Dermis blood vessel endothelial cell (primary cell): ENCODE measurements around the gene AIPL1. TPM values are rescaled to one million over a fixed set of nuclear protein-coding genes. Genes with fewer than 3 reads are reported as not detected.

Experiments used
- total RNA-seq: library from RNA; depleted of rRNA; stranded (reverse); fragments of >200 nt; gene quantifications from 2 replicates; pipeline ENCODE4 v1.2.3, GENCODE V29; 2014

Gene AIPL1
- total RNA-seq, 1 donor from 2014 or later, result not detected

Other genes with a start within 250 kb of the AIPL1 start
- 7.8 and 62.4 TPM in 2 replicates for gene PIMREG, start 9.3 kb upstream of the AIPL1 start, total RNA-seq
- 0.23 and 0.34 TPM in 2 replicates for gene PITPNM3, start 121.4 kb upstream of the AIPL1 start, total RNA-seq
- 8.9 and 11.7 TPM in 2 replicates for gene KIAA0753, start 205.6 kb upstream of the AIPL1 start, total RNA-seq
- gene TXNDC17, start 205.9 kb upstream of the AIPL1 start, total RNA-seq, result 56.7 and 166 TPM in 2 replicates
- gene MED31, start 216.5 kb upstream of the AIPL1 start, total RNA-seq, result 7.0 and 8.5 TPM in 2 replicates
- gene C17orf100, start 216.6 kb upstream of the AIPL1 start, total RNA-seq, result 0.42 and 0.85 TPM in 2 replicates